Measurements from ENCODE around the gene PEX14. TPM values are rescaled to one million over a fixed set of nuclear protein-coding genes. Genes with fewer than 3 reads are reported as not detected.

Gene PEX14
- total and polyA plus RNA-seq, 9 of the 15 experiments (the other 6 are each of a cell fraction or from before 2014, with no cell fraction given), result 2.6 to 45.7 (median 22.7) TPM

- no peak for TF ChIP-seq ERF (CRISPR knock-in tag; IDR thresholded peaks at IDR 0.05)
- TF ChIP-seq LCOR (CRISPR knock-in tag; IDR thresholded peaks at IDR 0.05), result no peak
- no peak for TF ChIP-seq ZFX (CRISPR knock-in tag; IDR thresholded peaks at IDR 0.05)
- TF ChIP-seq HIVEP1 (CRISPR knock-in tag; IDR thresholded peaks at IDR 0.05), result no peak
These were observed 200.2 kb downstream of the PEX14 start (continued) for GRCh38 chr1:10674700-10675609.

DNA sequence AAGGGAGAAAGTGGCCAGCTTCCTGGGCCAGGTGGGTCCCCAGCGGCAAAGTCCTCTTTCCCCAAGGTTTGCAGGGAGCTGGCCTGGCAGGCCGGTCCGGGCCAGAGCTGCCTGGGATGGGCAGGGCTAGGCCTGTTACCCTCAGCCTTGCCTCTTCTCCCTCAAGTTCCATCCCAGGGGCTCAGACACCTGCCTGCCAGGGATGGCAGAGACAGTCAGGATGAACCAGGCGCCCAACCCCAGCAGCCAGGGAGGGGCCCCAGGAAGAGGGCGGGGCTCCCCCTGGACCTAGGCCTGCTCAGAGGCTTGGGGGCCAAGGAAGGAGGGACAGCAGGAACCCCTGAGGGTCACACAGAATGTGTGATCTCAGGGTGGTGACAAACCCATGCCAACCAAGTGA is 201.1 kb downstream of the PEX14 start:
- ATAC-seq, result no peak

More for the DNA sequence above, 201.1 kb downstream of the PEX14 start:
- 18% methylated on average over 4 of the region's 5 CpGs for WGBS (ENCODE audit: insufficient coverage, low coverage, missing lambda C conversion rate)
- no peak for FAIRE-seq
- Histone ChIP-seq H2AFZ (ENCODE audit: low read depth, low read length) (no peak overlapping the region), H3K4me1 (replicated peaks in 1 of 2; ENCODE audit: control insufficient read depth in 2 of 2, insufficient read depth in 2 of 2, low read length in 2 of 2) (peaks cover 0 to 59% of the 10 kb centered on the region in 2 experiments; a peak in 2 of 5 replicates), H3K4me2 (ENCODE audit: insufficient read depth, low read length) (no peak overlapping the region), H3K9ac (ENCODE audit: insufficient read depth in 1 of 2, low read depth in 2 of 2, low read length in 2 of 2) (no peak overlapping the region), H3K4me3 (no peak overlapping the region), H3K9me1 (ENCODE audit: control insufficient read depth, insufficient read depth, low read length) (no peaks in the 10 kb centered on the region), H3K27ac (ENCODE audit: extremely low read depth, low read depth, low read length) (no peak overlapping the region), H3K9me3 (replicated peaks; ENCODE audit: control insufficient read depth, insufficient read depth, low read depth, low read length) (no peaks in the 10 kb centered on the region), H3K27me3 (ENCODE audit: control insufficient read depth in 2 of 2, insufficient read depth in 2 of 2, low read length in 2 of 2) (peaks cover 40 to 82% of the 10 kb centered on the region in 2 experiments), H3K36me3 (ENCODE audit: control insufficient read depth, insufficient read depth, low read length) (no peaks in the 10 kb centered on the region), H3K79me2 (ENCODE audit: control insufficient read depth, insufficient read depth, low read length) (no peaks in the 10 kb centered on the region), H4K20me1 (replicated peaks; ENCODE audit: control insufficient read depth, insufficient read depth, low read length) (peaks cover 21% of the 10 kb centered on the region)
- in situ Hi-C loops (cut with MboI) (no loop called here), intact Hi-C loops (cut with micrococcal nuclease) (no loop called here)
- no TSS peak for BruUV-seq (replicated peaks)
- POLR2A ChIA-PET, result interaction anchor here (0.6 to 0.7 kb wide), 2 partner anchors 138 to 153 kb away, joined by 3 to 4 read pairs; no protein-coding TSS in a partner anchor
- DNase-seq (ENCODE audit: extremely low read depth in 1 of 4, low spot score in 3 of 4), result no peak
- CTCF ChIA-PET (ENCODE audit: low intra/inter-chr PET ratio), result no interaction called here
- no peak for TF ChIP-seq CHD4 (IDR thresholded peaks at IDR 0.05; ENCODE audit: insufficient read depth, insufficient replicate concordance, low read depth, low read length, poor library complexity, severe bottlenecking)
